SU-DHL-6 (cell line): ENCODE results near the gene AJUBA.

ENCODE experiments used
- EZH2phosphoT487 ChIP-seq: fragments of 200-600 bp; sonication (generic), shearing (Covaris generic); conservative IDR thresholded peaks from 2 replicates; pipeline ENCODE4 v1.6.1; 2018; ENCODE audit warnings: mild to moderate bottlenecking, antibody characterized with exemption, low read length, moderate library complexity, mixed read lengths
- TF ChIP-seq, protein P1 (sequence below): fragments of 200-600 bp; sonication (generic); IDR thresholded peaks from one replicate; pipeline ENCODE4 v1.5.1; 2017; ENCODE audit warnings: antibody characterized with exemption, mild to moderate bottlenecking, low read length, moderate library complexity; ENCODE audit not compliant: insufficient read depth, poor library complexity, severe bottlenecking

DNA sequence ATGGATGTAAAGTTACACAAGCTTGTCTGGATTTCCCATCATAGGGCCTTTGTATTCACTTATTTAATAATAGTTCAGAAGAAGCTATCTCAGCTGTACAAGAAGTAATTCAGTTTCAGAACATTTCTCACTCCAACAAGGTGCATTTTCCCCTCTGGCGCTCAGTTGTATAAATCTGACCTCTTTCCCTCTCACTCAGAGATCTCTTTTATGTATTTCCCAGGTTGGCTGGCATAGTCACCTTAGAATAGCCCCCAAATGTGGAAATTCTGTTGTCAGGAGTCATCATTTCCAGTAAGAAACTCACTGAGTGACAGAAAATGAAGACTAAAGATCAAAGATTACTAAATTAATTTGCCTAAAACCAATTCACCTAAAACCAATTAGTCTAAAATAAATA, 11.2 kb downstream of the AJUBA start:
- TF ChIP-seq EZH2phosphoT487, result no peak
- TF ChIP-seq, protein P1, sequence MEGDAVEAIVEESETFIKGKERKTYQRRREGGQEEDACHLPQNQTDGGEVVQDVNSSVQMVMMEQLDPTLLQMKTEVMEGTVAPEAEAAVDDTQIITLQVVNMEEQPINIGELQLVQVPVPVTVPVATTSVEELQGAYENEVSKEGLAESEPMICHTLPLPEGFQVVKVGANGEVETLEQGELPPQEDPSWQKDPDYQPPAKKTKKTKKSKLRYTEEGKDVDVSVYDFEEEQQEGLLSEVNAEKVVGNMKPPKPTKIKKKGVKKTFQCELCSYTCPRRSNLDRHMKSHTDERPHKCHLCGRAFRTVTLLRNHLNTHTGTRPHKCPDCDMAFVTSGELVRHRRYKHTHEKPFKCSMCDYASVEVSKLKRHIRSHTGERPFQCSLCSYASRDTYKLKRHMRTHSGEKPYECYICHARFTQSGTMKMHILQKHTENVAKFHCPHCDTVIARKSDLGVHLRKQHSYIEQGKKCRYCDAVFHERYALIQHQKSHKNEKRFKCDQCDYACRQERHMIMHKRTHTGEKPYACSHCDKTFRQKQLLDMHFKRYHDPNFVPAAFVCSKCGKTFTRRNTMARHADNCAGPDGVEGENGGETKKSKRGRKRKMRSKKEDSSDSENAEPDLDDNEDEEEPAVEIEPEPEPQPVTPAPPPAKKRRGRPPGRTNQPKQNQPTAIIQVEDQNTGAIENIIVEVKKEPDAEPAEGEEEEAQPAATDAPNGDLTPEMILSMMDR, result no peak
